NCI-H2171 (cell line): ENCODE results near the gene C20orf144.
"Not testable (repeated sequence)": the region's sequence is repeated elsewhere in the genome, so short reads cannot be mapped to it uniquely, and the experiment has no call there.

Experiments used
- DNase-seq: peaks from one replicate; lab custom pipeline; 2025; lab: John Stamatoyannopoulos, UW

C20orf144 gene

GRCh38 chr20:33662172-33662571 lies at the start of gene C20orf144:
Gene C20orf144, plus strand, starts transcription at chr20:33662327. Its CDS starts 19 bp downstream, at chr20:33662346.
- no peak for DNase-seq

GRCh38 chr20:33621717-33622400 lies 40.3 kb upstream of the C20orf144 start:
- no peak for DNase-seq

GRCh38 chr20:33622705-33623365 lies 39.3 kb upstream of the C20orf144 start:
- no peak for DNase-seq

DNA sequence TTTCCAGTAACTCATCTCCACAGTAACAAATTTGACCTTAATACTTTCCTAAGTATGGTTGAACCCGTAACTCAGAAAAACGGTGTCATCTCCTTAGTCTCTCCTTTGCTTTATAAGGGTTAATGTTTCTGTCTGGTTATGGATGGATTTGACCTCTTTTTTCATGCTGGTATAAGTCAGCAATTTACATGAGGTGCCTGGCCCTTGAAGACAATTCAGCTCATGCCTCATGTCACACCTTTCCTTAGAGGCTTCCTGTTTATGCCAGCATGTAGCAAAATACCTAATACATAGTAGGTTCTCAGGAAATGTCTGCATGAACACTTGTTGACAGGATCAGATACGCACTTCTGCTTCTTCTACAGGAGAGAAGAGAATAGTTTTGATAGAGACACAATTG lies 37.7 kb upstream of the C20orf144 start:
- DNase-seq: no peak

DNA sequence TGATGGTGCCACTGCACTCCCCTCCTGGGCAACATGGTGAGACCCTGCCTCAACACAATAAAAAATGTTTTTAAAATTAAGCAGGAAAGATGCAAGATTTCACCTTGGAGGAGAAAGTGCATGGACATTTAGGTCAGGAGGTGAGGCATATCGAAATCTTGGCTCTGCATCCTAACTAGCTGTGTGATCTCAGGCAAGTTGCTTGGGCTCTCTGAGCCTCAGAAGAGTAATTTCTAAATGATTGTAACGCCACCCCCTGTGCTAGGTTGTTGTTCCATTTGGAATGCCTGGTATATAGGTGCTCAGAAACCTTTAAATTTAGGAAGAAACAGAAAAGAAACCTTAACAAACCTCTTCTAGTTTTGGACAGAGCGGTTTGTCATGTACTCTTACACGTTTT lies 35.9 kb upstream of the C20orf144 start:
- no peak for DNase-seq

DNA sequence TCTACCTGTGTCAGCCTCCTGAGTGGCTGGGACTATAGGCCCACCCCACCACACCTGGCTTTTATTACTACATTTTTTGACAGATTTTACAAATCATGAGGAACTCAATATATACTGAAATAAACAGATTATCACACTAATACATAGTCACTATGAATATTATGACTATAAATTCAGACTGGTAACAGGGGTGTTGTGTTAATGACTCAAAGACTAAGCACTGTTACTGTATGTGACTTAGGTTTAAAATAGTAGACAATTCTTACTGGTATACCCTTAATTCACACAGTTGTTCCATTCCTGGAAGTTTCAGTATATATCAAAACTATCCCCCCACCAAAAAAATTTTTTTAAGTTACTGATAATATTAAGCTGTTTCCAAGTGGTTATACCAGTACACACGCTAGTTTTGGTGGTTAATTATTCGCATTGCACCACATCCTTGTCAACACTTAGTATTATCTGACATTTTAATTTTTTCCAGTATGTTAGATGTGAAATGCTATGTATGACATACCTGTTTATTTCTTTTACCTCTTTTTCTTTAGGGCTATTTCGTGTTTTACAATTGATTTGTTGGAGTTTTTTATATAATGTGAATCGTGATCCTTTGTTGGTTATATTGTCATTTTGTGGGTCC lies 34.4 kb upstream of the C20orf144 start:
- DNase-seq: no peak

GRCh38 chr20:33629533-33629932 lies 32.6 kb upstream of the C20orf144 start:
- no peak for DNase-seq

DNA sequence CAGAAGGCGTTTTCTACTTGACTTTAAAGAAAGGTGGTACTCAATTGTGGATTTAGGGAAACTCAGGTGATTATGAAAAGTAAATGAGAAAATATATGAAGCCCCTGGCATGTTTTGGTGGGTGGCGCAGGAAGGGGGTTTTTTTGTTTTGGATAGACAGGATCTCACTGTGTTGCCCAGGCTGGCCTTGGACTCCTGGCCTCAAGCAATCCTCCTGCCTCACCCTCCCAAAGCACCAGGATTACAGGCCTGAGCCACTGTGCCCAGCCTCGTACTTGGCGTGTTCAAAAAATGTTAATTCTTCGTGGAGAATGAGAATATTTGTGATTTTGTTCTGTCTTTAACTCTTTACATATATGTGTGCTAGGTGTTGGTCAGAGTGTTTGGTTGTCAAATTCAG lies 32.1 kb upstream of the C20orf144 start:
- DNase-seq: no peak

DNA sequence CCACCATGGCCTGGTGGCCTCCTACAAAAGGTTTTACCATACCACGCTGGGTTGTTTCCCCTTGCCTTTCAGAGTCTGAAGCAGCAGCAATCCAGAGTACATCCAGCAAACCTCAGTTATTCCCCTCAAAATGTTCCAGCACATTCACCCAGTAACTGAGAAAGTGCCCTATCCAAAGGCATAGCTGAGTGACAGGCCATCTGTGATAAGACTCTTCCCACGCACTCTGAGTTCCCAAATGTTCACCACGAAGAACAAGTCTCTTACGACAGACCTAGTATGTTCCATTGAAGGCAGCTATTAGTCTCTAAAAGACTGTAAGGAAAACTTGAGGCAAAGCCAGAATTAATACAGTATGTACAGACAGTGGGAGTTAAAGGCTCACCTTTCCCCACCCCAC lies 31.6 kb upstream of the C20orf144 start:
- no peak for DNase-seq

- not testable (repeated sequence) for DNase-seq
Measured at GRCh38 chr20:33631910-33632309, 30.2 kb upstream of the C20orf144 start.

DNA sequence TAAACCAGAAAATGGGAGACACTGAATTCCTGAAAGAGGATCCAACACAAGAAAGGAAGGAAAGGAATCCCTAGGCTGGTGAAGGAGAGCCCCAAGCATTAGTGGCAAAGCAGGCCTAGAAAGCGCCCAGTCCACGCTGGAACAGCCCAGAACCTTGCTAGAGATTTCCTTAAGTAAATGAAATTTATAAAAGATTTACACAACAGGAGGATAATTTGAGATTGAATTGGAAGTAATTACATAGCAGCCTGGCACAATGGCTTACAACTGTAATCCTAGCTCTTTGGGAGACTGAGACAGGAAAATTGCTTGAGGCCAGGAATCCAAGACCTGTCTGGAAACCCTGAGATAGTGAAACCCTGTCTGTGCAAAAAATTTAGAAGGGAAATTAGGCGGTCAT lies 26.8 kb upstream of the C20orf144 start:
- no peak for DNase-seq

DNA sequence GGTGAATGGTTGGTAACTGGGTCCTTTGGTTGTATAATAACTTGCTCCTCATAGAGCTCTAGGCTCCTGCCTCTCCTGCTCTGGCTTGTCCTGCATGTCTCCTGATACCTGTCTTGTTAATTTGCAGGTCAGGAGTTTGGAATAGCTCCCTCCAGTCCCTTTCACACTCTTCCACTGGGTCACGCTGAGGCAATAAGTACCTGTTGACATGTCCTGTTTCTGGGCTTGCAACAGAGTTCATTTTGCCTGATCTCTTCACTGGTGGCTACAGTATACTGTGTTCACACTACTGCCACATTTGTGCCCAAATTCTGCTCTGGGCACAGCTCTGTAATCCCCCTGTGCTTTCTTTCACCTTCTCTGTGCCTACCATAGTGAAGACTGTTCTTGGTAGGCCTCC lies 25.4 kb upstream of the C20orf144 start:
- DNase-seq: no peak

GRCh38 chr20:33640287-33640686 lies 21.8 kb upstream of the C20orf144 start:
- no peak for DNase-seq

DNA sequence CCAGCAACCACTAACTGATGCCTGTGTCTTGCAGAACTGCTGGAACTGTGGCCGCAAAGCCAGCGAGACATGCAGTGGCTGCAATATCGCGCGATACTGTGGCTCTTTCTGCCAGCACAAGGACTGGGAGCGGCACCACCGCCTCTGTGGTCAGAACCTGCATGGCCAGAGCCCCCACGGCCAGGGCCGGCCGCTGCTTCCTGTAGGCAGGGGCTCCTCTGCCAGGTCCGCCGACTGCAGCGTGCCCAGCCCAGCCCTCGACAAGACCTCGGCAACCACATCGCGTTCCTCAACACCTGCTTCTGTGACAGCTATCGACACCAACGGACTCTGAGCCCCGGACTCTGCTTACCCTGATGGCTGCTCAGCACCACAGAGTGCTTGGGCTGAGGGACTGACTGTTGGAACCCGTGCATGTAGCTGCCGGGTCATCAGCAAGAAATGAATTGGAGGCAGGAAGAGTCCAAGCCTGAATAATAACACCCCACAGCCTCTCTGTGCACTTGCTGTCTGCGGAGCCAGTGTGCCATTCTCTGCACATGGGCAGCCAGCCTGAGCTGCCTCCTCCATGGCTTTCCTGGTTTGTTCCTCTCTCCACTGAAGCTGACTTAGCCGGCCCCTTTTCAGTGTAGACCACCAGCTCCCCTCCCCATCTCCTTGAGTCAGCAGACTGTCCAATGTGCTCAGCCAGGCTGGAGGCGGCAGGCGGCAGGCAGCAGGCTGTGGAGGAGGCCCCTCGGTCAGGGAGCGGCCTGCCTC lies 17.6 kb upstream of the C20orf144 start:
- DNase-seq: no peak

GRCh38 chr20:33645072-33645358 lies 17.1 kb upstream of the C20orf144 start:
- no peak for DNase-seq

- DNase-seq: no peak
Measured at GRCh38 chr20:33645396-33645795, 16.7 kb upstream of the C20orf144 start.

DNA sequence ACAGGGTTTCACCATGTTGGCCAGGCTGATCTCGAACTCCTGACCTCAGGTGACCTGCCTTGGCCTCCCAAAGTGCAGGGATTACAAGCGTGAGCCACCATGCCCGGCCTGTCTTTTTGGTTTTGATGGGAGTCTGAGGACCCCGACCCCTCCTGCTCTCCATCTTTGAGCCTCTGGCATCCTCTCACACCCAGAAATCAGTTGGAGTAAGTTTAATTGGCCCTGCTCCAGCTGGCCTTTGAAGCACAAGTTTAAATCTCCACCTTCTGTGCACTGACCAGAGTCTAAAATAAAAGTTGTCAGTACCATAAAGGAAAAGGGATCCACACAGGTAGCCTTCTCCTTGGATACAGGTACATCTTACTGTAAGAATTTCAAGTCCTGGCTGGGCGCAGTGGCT lies 15.9 kb upstream of the C20orf144 start:
- no peak for DNase-seq

DNA sequence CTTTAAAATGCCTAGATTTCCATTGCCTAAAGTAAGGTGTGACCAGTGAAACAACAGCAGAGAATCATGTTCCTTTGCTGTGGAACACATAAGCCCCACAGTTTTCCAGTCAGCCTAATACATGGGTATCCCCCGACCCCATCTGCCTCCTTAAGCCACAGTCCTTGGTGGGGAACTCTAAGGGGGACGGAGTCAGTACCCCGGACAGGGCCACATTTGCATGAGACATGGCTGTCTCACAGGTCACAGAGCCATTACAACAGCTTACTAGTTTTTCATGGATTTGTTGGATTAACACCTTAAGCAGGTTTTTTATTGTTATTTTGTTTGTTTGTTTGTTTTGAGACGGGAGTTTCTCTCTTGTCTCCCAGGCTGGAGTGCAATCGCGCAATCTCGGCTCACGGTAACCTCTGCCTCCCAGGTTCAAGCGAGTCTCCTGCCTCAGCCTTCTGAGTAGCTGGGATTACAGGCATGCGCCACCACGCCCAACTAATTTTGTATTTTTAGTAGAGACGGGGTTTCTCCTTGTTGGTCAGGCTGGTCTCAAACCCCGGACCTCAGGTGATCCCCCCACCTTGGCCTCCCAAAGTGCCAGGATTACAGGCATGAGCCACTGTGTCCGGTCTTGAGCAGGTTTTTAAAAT lies 15.0 kb upstream of the C20orf144 start:
- not testable (repeated sequence) for DNase-seq

DNA sequence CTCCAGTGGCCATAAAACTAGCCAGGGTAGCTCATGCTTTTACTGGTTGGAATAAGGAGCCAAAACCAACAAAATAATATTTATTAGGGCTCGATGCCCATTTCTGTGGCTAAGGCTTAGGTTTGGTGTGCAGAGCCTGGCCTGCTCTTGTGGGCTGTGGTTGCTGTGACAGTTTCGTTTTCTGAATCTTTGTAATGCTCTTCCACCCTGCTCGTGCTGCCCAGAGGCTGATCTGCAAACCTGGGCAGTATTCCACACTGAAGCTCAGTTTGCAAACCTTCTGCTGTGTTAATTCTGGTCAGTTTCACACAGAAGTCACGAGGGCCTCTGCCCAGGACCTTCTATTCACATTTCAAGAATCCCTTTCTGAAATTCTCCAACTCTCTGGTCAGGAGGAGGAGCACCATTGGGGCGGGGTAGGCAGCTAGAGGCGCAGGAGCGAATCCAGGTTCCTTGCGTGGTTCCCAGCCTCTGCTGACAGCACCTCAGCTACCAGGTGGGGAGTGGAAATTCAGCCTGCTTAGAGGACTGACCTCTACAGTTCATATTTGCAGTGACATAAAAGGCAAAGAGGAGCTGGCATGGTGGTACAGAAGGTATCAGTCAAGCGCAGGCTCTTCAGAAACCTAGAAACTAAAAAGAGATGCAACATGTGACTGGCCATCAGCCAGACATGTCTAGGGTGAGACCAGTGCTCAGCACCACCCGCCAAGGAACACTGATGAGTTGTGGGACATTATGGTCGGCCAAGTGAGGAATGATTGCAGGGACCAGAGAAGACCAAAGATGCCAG lies 14.3 kb upstream of the C20orf144 start:
- DNase-seq: no peak

DNA sequence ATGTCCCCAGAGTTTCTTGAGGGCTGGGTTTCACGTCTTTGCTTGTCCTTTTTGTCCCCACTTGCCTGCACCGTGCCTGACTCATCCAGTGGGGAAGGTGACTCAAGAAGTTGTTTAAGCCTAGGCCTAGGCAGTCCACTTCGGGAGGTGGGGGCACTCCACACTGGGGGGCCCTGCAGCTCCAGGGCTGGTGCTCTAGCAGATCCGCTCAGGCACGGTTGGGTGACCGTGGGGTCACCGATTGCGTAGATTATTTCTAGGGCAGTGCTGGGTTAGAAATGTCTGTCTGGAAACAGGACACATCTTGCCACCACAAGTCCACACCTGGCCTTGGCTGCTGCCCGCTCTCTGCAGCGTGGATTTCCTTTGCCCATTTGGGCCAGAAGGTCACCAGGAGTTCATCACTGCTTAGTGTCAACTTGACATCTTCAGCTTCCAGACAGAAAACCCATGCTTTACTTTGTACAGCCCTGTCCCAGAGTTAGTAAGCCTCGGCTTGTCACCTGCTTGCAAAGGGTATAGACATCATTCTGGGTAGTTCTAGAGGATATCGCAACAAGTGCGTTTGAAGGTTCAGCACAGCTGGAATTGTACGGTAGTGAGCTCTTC lies 13.6 kb upstream of the C20orf144 start:
- no peak for DNase-seq

GRCh38 chr20:33649201-33649681 lies 12.9 kb upstream of the C20orf144 start:
- DNase-seq: peak; percentile 47
